ENCODE results near the gene ARHGEF4.

DNA sequence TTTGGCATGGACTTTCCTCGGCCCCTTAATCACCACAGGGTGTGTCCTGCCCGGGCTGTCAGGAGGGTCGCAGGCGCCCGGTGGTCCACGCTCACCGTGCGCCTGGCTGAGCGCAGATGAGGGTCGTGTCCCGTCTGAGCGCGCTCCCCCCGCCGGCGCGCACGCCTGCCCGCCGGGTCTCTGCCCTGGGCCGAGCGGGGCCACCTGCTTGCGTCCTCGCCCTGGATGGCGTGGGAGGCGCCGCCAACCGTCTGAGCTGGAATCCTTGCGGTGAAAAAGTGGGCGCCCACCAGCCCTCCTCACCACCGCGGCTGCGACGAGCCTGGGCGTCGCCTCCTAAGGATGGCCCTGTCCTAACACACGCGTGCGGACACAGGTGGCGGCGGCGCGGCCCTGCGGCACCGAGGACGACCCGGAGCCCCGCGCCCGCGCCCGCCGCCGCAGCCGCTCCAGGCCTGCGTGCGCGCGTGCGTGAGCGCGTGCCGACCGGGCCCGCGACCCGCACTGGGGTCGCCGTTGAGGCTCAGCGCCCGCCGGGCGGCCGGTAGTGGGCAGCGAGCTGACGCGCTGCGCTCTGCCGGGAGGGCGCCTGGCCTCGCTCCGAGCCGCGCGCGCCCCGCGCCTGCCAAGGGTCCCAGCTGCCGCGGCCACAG is 126.6 kb downstream of the ARHGEF4 start:
- TF ChIP-seq, protein P1, sequence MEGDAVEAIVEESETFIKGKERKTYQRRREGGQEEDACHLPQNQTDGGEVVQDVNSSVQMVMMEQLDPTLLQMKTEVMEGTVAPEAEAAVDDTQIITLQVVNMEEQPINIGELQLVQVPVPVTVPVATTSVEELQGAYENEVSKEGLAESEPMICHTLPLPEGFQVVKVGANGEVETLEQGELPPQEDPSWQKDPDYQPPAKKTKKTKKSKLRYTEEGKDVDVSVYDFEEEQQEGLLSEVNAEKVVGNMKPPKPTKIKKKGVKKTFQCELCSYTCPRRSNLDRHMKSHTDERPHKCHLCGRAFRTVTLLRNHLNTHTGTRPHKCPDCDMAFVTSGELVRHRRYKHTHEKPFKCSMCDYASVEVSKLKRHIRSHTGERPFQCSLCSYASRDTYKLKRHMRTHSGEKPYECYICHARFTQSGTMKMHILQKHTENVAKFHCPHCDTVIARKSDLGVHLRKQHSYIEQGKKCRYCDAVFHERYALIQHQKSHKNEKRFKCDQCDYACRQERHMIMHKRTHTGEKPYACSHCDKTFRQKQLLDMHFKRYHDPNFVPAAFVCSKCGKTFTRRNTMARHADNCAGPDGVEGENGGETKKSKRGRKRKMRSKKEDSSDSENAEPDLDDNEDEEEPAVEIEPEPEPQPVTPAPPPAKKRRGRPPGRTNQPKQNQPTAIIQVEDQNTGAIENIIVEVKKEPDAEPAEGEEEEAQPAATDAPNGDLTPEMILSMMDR (IDR thresholded peaks at IDR 0.05; ENCODE audit: extremely low read depth in 1 of 2, insufficient read depth in 1 of 2, low read depth in 1 of 2, low read length in 2 of 2) = no peak
- no peak for TF ChIP-seq POLR2A (IDR thresholded peaks at IDR 0.05; ENCODE audit: low read depth, low read length)
- peak; percentile 11 for TF ChIP-seq EZH2 (IDR thresholded peaks at IDR 0.05; ENCODE audit: borderline replicate concordance, low read depth, low read length, severe bottlenecking)
- TF ChIP-seq, protein P2, sequence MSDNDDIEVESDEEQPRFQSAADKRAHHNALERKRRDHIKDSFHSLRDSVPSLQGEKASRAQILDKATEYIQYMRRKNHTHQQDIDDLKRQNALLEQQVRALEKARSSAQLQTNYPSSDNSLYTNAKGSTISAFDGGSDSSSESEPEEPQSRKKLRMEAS (IDR thresholded peaks at IDR 0.05; ENCODE audit: insufficient read depth, insufficient read length) = no peak

Data from endothelial cell of umbilical vein (primary cell).